GM12878 (cell line): Measurements from ENCODE around the gene LARGE1. TPM values are rescaled to one million over a fixed set of nuclear protein-coding genes. Genes with fewer than 3 reads are reported as not detected.

ENCODE experiments used
- ATAC-seq: fragments of 200-7000 bp; cut with Tn5 transposase; 3 replicates; pipeline ENCODE4 v1.9.1; 2020; ENCODE audit warnings: mild to moderate bottlenecking, moderate library complexity
- BruUV-seq: library from RNA; stranded (reverse); fragments of 400-500 nt; replicated peaks from 2 replicates; lab custom pipeline; 2021; lab: Mats Ljungman, UMichigan
- CTCF ChIA-PET: fragments of 300-600 bp; sonication (Branson Sonifier 250); formaldehyde crosslinking; extraction: SDS; loops from one replicate; lab custom pipeline; 2021; ENCODE audit warnings: inconsistent platforms; lab: Yijun Ruan, JAX
- POLR2A ChIA-PET: fragments of 350-600 bp; formaldehyde crosslinking; extraction: SDS; loops from one replicate; lab custom pipeline; 2021; ENCODE audit warnings: inconsistent platforms; lab: Charles Lee
- RAD21 ChIA-PET: fragments of 300-600 bp; sonication (Branson Sonifier 250); formaldehyde crosslinking; loops from one replicate; lab custom pipeline; 2023; ENCODE audit warnings: antibody characterized with exemption; ENCODE audit not compliant: unreplicated experiment; lab: Charles Lee
- SMC1A ChIA-PET: fragments of 300-600 bp; sonication (Branson Sonifier 250); formaldehyde crosslinking; loops from one replicate; lab custom pipeline; 2023; ENCODE audit not compliant: unreplicated experiment, uncharacterized antibody; lab: Charles Lee
- DNase-seq: peaks from one replicate; pipeline ENCODE4 v3.0.0-alpha.2; 2011; ENCODE audit warnings: low read depth, low spot score
- FAIRE-seq: peaks from 3 replicates; lab custom pipeline; 2011; peaks lifted over from hg19 to GRCh38; lab: Jason Lieb, UNC
- H2AFZ ChIP-seq: 2 replicates; pipeline ENCODE4 v1.6.0; 2011; ENCODE audit warnings: low read depth, low read length, control low read depth; ENCODE audit not compliant: control insufficient read depth
- H3K27ac ChIP-seq: 2 replicates; pipeline ENCODE4 v1.5.1; 2011; ENCODE audit warnings: control low read depth; ENCODE audit not compliant: control insufficient read depth, insufficient read depth
- H3K27me3 ChIP-seq, 2 experiments: replicated peaks in 1 of 2; 2 replicates each; pipeline versions ENCODE4 v1.6.0 to v1.6.1; 2011; ENCODE audit warnings: low read length in 1 of 2; ENCODE audit not compliant: control insufficient read depth in 2 of 2, insufficient read depth in 2 of 2
- H3K36me3 ChIP-seq, 2 experiments: 2 replicates each; pipeline ENCODE4 v1.5.1; 2011; ENCODE audit warnings: low read length in 1 of 2; ENCODE audit not compliant: control insufficient read depth in 2 of 2, insufficient read depth in 2 of 2
- H3K4me1 ChIP-seq: 2 replicates; pipeline ENCODE4 v1.6.1; 2011; ENCODE audit warnings: mild to moderate bottlenecking, low read length, moderate library complexity, mixed read lengths; ENCODE audit not compliant: control insufficient read depth, insufficient read depth
- H3K4me2 ChIP-seq: 2 replicates; pipeline ENCODE4 v1.6.0; 2011; ENCODE audit warnings: control low read depth; ENCODE audit not compliant: control insufficient read depth, insufficient read depth
- H3K4me3 ChIP-seq: fragments of 200-600 bp; sonication (generic); 2 replicates; pipeline ENCODE4 v1.5.1; 2016
- H3K79me2 ChIP-seq: 2 replicates; pipeline ENCODE4 v1.6.0; 2011; ENCODE audit warnings: low read length; ENCODE audit not compliant: control insufficient read depth, insufficient read depth
- H3K9ac ChIP-seq: 2 replicates; pipeline ENCODE4 v1.8.0; 2011; ENCODE audit warnings: low read length, control low read depth, mixed read lengths; ENCODE audit not compliant: control insufficient read depth, insufficient read depth
- H3K9me3 ChIP-seq: replicated peaks from 3 replicates; pipeline ENCODE4 v1.5.1; 2011; ENCODE audit warnings: mild to moderate bottlenecking, low read length; ENCODE audit not compliant: control insufficient read depth, insufficient read depth
- H4K20me1 ChIP-seq: 2 replicates; pipeline ENCODE4 v1.6.0; 2011; ENCODE audit not compliant: control insufficient read depth, insufficient read depth
- HCFC1 ChIP-seq: fragments of 150-350 bp; IDR thresholded peaks from 2 replicates; pipeline ENCODE4 v1.6.1; 2014; ENCODE audit warnings: low read length
- PML ChIP-seq: IDR thresholded peaks from 2 replicates; pipeline ENCODE4 v1.6.1; 2012; ENCODE audit warnings: low read length, inconsistent platforms
- SMARCA5 ChIP-seq: fragments of 450-650 bp; IDR thresholded peaks from 2 replicates; pipeline ENCODE4 v1.6.1; 2017; ENCODE audit warnings: mild to moderate bottlenecking
- WGBS: methylation state at CpG from one replicate; pipeline ENCODE4 v1.1.6; 2016; ENCODE audit warnings: low lambda C conversion rate; ENCODE audit not compliant: insufficient replicate concordance, insufficient coverage; ENCODE audit errors: missing lambda C conversion rate; 5-methylcytosine and 5-hydroxymethylcytosine counted together
- in situ Hi-C: fragments of 300-500 bp; cut with MboI; formaldehyde crosslinking; loops from 9 replicates; pipeline ENCODE4 v1.14.3; 2018; ENCODE audit warnings: mixed read lengths
- intact Hi-C: fragments of 100-400 bp; cut with micrococcal nuclease; formaldehyde crosslinking; loops from one replicate; pipeline ENCODE4 v1.14.2; 2022; ENCODE audit not compliant: unreplicated experiment
- polyA plus RNA-seq, 11 experiments: library from polyadenylated mRNA; depleted of rRNA in 4 of 11; unstranded in 6 of 11; stranded (reverse) in 5 of 11; fragments of >200 nt; fragmentation: Nextera tagmentation in 4 of 11; fragmentation: Illumina TruSeq in 1 of 11; extraction: Ambion mirVana in 4 of 11; extraction: Trizol in 1 of 11; gene quantifications; 1 replicate in 1 of 11; 2 replicates in 10 of 11; pipeline versions ENCODE4 v1.2.1 to v1.2.3, GENCODE V29; 2011 to 2016; ENCODE audit warnings: inconsistent platforms in 2 of 11, missing spikeins in 2 of 11, low read depth in 1 of 11
- total RNA-seq, 4 experiments: library from RNA; depleted of rRNA in 3 of 4; stranded (reverse); fragments of >200 nt in 3 of 4; fragmentation: Illumina TruSeq in 1 of 4; extraction: Trizol in 1 of 4; gene quantifications; 2 replicates each; pipeline versions ENCODE4 v1.2.1 to v1.2.3, GENCODE V29; 2013 to 2021
- TF ChIP-seq, protein P1 (sequence below), 3 experiments: IDR thresholded peaks in 2 of 3; conservative IDR thresholded peaks in 1 of 3; 2 replicates each; pipeline ENCODE4 v1.5.1; 2011; ENCODE audit warnings: low read depth in 3 of 3, low read length in 3 of 3, mild to moderate bottlenecking in 3 of 3, control low read depth in 2 of 3, moderate library complexity in 2 of 3, inconsistent platforms in 1 of 3, mixed read lengths in 1 of 3; ENCODE audit not compliant: control insufficient read depth in 2 of 3, insufficient read depth in 1 of 3; ENCODE audit errors: extremely low read depth in 1 of 3
- TF ChIP-seq, protein P2 (sequence below): fragments of 450-650 bp; IDR thresholded peaks from 2 replicates; pipeline ENCODE4 v1.6.1; 2016; ENCODE audit warnings: mild to moderate bottlenecking, moderate library complexity, borderline replicate concordance

The LARGE1 gene
- total and polyA plus RNA-seq, 10 of the 15 experiments (the other 5 are each of a cell fraction or from before 2014, with no cell fraction given): 3.2 to 41.4 (median 17.3) TPM

DNA sequence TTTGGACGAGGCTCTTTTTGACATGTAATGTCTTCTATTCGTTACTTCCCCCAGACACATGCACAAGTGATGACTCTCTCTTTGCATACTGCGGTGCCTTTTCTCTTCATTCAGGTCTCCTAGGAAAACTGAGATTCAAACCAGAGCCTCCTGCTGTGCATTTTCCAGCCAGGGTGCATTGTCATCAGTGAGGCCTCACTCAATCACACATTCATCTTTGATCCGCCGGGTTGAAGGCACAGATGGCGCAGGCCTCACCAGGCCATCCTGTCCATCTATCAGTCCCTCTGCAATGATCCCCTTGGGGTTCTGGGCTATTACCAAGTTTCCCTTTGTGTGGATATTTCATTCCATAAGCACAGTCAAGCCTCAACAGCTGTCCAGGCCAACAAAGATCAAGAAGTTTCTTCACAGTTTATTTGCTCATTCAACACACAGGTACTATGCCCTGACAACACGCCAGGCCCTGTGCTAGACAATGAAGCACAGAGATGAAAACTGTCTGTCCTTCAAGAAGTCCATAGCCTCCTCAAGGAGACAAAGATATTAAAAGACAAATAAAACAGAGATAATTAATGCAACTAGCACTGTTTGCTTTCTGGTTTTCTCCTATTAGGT is 107.8 kb downstream of the LARGE1 start:
- Histone ChIP-seq H3K27ac (no peak overlapping the region), H3K79me2 (no peaks in the 10 kb centered on the region), H3K4me3 (no peak overlapping the region), H3K9me3 (no peaks in the 10 kb centered on the region), H4K20me1 (no peaks in the 10 kb centered on the region), H2AFZ (no peak overlapping the region), H3K4me2 (no peak overlapping the region), H3K9ac (no peak overlapping the region), H3K36me3 (no peaks in the 10 kb centered on the region; a peak in 1 of 4 replicates), H3K27me3 (no peaks in the 10 kb centered on the region), H3K4me1 (peaks cover 5% of the 10 kb centered on the region; the same call in 1 of the 2 replicates)
- 95% methylated on average over 7 of the region's 7 CpGs for WGBS
- ChIA-PET CTCF (no interaction called here), RAD21 (no interaction called here), POLR2A (interaction anchor here (0.7 kb wide), 1 partner anchor 122 kb away, joined by 3 read pairs; no protein-coding TSS in a partner anchor), SMC1A (no interaction called here)
- intact Hi-C loops: no loop called here
- in situ Hi-C loops: no loop called here
- ATAC-seq (no peak), FAIRE-seq (no peak), DNase-seq (no peak)
- TF ChIP-seq, protein P1, sequence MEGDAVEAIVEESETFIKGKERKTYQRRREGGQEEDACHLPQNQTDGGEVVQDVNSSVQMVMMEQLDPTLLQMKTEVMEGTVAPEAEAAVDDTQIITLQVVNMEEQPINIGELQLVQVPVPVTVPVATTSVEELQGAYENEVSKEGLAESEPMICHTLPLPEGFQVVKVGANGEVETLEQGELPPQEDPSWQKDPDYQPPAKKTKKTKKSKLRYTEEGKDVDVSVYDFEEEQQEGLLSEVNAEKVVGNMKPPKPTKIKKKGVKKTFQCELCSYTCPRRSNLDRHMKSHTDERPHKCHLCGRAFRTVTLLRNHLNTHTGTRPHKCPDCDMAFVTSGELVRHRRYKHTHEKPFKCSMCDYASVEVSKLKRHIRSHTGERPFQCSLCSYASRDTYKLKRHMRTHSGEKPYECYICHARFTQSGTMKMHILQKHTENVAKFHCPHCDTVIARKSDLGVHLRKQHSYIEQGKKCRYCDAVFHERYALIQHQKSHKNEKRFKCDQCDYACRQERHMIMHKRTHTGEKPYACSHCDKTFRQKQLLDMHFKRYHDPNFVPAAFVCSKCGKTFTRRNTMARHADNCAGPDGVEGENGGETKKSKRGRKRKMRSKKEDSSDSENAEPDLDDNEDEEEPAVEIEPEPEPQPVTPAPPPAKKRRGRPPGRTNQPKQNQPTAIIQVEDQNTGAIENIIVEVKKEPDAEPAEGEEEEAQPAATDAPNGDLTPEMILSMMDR (IDR thresholded peaks at IDR 0.05 in 2 of 3, conservative IDR thresholded peaks at IDR 0.05 in 1 of 3; ENCODE audit: control insufficient read depth in 2 of 3, extremely low read depth in 1 of 3, insufficient read depth in 1 of 3, low read depth in 3 of 3, low read length in 3 of 3): no peak
- TF ChIP-seq PML (no peak), SMARCA5 (no peak), HCFC1 (no peak)
- TF ChIP-seq, protein P2, sequence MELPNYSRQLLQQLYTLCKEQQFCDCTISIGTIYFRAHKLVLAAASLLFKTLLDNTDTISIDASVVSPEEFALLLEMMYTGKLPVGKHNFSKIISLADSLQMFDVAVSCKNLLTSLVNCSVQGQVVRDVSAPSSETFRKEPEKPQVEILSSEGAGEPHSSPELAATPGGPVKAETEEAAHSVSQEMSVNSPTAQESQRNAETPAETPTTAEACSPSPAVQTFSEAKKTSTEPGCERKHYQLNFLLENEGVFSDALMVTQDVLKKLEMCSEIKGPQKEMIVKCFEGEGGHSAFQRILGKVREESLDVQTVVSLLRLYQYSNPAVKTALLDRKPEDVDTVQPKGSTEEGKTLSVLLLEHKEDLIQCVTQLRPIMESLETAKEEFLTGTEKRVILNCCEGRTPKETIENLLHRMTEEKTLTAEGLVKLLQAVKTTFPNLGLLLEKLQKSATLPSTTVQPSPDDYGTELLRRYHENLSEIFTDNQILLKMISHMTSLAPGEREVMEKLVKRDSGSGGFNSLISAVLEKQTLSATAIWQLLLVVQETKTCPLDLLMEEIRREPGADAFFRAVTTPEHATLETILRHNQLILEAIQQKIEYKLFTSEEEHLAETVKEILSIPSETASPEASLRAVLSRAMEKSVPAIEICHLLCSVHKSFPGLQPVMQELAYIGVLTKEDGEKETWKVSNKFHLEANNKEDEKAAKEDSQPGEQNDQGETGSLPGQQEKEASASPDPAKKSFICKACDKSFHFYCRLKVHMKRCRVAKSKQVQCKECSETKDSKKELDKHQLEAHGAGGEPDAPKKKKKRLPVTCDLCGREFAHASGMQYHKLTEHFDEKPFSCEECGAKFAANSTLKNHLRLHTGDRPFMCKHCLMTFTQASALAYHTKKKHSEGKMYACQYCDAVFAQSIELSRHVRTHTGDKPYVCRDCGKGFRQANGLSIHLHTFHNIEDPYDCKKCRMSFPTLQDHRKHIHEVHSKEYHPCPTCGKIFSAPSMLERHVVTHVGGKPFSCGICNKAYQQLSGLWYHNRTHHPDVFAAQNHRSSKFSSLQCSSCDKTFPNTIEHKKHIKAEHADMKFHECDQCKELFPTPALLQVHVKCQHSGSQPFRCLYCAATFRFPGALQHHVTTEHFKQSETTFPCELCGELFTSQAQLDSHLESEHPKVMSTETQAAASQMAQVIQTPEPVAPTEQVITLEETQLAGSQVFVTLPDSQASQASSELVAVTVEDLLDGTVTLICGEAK: no peak
- no TSS peak for BruUV-seq
